ENCODE results near the gene DRD4. TPM values are rescaled to one million over a fixed set of nuclear protein-coding genes. Genes with fewer than 3 reads are reported as not detected.
A peak's percentile ranks its signal among the peaks of the same experiment; 100 is the strongest.

Gene DRD4
- total RNA-seq, 1 donor from 2014 or later: 0.08 TPM

DNA sequence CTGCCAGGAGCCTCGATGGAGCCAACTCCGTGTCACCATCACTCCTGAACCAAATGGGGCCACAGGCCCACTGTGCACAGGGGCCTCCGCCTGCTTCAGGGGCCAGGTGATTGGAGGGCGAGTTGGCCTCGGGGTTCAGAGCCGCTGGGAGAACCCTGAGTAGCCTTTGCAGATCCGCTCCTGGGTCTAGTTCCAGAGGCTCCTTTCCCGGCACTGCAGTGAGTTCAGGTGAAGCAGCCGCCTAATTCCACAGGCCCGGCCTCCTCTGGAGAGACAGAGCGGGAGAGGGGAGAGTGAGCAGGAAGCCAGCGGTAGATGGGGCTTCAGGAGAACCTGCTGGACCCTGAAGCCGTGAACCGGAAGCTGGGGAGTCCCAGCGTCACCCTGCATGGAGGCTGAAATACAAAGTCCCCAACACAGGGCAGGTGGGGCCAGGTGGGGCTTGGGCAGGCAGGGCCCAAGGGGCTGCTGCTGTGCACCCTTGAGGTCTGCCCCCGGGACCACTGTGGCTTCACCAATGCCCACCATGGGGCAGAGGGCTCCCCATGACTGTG lies 22.5 kb downstream of the DRD4 start:
- H3K4me3 ChIP-seq (ENCODE audit: low read depth, low read length): no peak overlapping the region
- no peaks in the 10 kb centered on the region for H3K27me3 ChIP-seq (ENCODE audit: control insufficient read depth, insufficient read depth, low read length)
- TF ChIP-seq CTCF (IDR thresholded peaks at IDR 0.05; ENCODE audit: insufficient read depth, low read length, poor library complexity, severe bottlenecking): no peak
- peaks cover 2% of the 10 kb centered on the region for H3K36me3 ChIP-seq (ENCODE audit: control insufficient read depth, insufficient read depth, low read length)
- no peak for DNase-seq (ENCODE audit: low read depth)

GRCh38 chr11:660281-660680 lies 23.2 kb downstream of the DRD4 start:
- peaks cover 2% of the 10 kb centered on the region for H3K36me3 ChIP-seq (ENCODE audit: control insufficient read depth, insufficient read depth, low read length)
- TF ChIP-seq CTCF (IDR thresholded peaks at IDR 0.05; ENCODE audit: insufficient read depth, low read length, poor library complexity, severe bottlenecking): no peak
- H3K4me3 ChIP-seq (ENCODE audit: low read depth, low read length): no peak overlapping the region
- no peak for DNase-seq (ENCODE audit: low read depth)
- H3K27me3 ChIP-seq (ENCODE audit: control insufficient read depth, insufficient read depth, low read length): no peaks in the 10 kb centered on the region

DNA sequence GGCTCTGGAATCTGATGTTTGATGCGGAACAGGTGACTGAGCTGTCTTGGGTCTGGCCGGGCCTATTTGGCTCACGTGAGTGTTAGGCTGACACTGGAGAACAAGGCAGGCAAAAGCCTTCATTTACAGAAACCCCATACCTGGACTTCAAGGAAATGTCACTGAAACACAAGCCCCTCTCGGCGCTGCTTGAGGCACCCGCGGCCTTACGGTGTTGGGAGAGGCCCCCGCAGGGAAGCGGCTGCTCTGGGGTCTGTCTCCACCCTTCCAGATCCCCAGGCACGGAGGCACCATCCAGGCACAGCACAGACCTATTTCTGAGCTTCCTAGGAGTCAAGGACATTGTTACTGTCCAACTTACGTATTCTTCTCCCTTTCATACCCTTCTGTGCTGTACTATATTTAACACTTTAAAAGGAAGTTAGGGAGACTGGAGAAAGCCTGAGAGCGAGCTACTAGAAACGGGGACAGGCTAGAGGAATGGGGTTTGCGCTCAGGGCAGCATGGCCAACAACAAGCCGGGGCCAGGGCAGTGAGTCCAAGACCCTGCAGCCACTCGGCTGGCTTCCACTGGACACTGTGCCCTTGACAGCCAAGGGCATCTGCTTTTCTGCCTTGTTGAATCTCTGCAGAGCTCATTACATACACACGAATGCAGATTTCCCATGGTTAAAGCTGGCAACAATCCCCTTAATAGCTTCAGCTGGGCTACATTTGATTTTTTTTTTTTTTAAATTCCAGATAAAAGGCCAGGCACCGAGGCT lies 23.8 kb downstream of the DRD4 start:
- Histone ChIP-seq H3K4me3 (ENCODE audit: low read depth, low read length) (no peak overlapping the region), H3K27me3 (ENCODE audit: control insufficient read depth, insufficient read depth, low read length) (no peaks in the 10 kb centered on the region), H3K36me3 (ENCODE audit: control insufficient read depth, insufficient read depth, low read length) (peaks cover 2% of the 10 kb centered on the region)
- DNase-seq (ENCODE audit: low read depth): no peak
- TF ChIP-seq CTCF (IDR thresholded peaks at IDR 0.05; ENCODE audit: insufficient read depth, low read length, poor library complexity, severe bottlenecking): no peak

DNA sequence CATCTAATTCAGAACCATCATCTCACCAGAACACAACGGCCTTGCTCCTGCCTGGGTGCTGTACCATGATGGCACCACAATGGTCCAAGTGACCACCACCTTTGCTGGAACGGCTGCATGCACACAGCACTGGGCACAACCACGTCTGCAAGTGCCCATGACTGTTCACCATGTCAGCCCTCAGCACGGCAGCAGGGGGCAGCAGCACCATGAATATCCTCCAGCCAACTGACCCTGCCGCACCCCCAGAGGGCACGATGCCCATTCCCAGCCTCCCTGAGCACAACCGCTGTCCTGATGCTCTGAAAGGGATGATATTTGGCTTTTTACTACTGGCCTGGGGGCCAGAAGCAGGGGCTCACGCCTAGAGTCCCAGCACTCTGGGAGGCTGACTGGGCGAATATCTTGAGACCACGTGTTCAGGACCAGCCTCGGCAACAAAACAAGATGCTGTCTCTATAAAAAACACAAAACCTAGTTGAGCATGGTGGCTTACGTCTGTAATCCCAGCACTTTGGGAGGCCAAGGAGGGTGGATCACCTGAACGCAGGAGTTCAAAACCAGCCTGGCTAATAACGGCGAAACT lies 25.7 kb downstream of the DRD4 start:
- H3K36me3 ChIP-seq (ENCODE audit: control insufficient read depth, insufficient read depth, low read length): peaks cover 3% of the 10 kb centered on the region
- DNase-seq (ENCODE audit: low read depth): no peak

GRCh38 chr11:665062-665703 lies 28.1 kb downstream of the DRD4 start:
- H3K27me3 ChIP-seq (ENCODE audit: control insufficient read depth, insufficient read depth, low read length): no peaks in the 10 kb centered on the region
- H3K4me3 ChIP-seq (ENCODE audit: low read depth, low read length): no peak overlapping the region
- DNase-seq (ENCODE audit: low read depth): no peak
- peaks cover 4% of the 10 kb centered on the region for H3K36me3 ChIP-seq (ENCODE audit: control insufficient read depth, insufficient read depth, low read length)
- no peak for TF ChIP-seq CTCF (IDR thresholded peaks at IDR 0.05; ENCODE audit: insufficient read depth, low read length, poor library complexity, severe bottlenecking)

More for the DNA sequence above, 25.7 kb downstream of the DRD4 start:
- H3K4me3 ChIP-seq (ENCODE audit: low read depth, low read length): no peak overlapping the region
- TF ChIP-seq CTCF (IDR thresholded peaks at IDR 0.05; ENCODE audit: insufficient read depth, low read length, poor library complexity, severe bottlenecking): peak; percentile 70
- no peaks in the 10 kb centered on the region for H3K27me3 ChIP-seq (ENCODE audit: control insufficient read depth, insufficient read depth, low read length)
